Naive B cell (primary cell): ENCODE results near the gene SGMS1. TPM values are rescaled to one million over a fixed set of nuclear protein-coding genes. Genes with fewer than 3 reads are reported as not detected.

Experiments
- ATAC-seq, 2 donors: fragments of 150-1000 bp; cut with Tn5 transposase; 2 replicates each; pipeline ENCODE4 v1.10.0; 2021; ENCODE audit warnings: low read depth in 2 of 2, mild to moderate bottlenecking in 2 of 2, moderate library complexity in 2 of 2
- DNase-seq: peaks from one replicate; pipeline ENCODE4 v3.0.0; 2022
- H3K27ac Mint-ChIP-seq, 6 donors: one replicate each; pipeline ENCODE4 v1.8.0; 2020 to 2022; ENCODE audit warnings: mild to moderate bottlenecking in 6 of 6, mixed read lengths in 6 of 6, moderate library complexity in 5 of 6, inconsistent platforms in 2 of 6
- H3K27me3 Mint-ChIP-seq, 3 donors: one replicate each; pipeline ENCODE4 v1.8.0; 2021 to 2022; ENCODE audit warnings: mixed read lengths in 3 of 3, mild to moderate bottlenecking in 1 of 3
- H3K36me3 Mint-ChIP-seq, 2 donors: one replicate each; pipeline ENCODE4 v1.8.0; 2020 to 2022; ENCODE audit warnings: mixed read lengths in 2 of 2, inconsistent platforms in 1 of 2, mild to moderate bottlenecking in 1 of 2
- H3K4me1 Mint-ChIP-seq, 3 donors: one replicate each; pipeline ENCODE4 v1.8.0; 2020 to 2022; ENCODE audit warnings: mixed read lengths in 3 of 3, inconsistent platforms in 1 of 3, mild to moderate bottlenecking in 1 of 3, moderate library complexity in 1 of 3
- H3K4me3 Mint-ChIP-seq, 8 donors: one replicate each; pipeline ENCODE4 v1.8.0; 2020 to 2022; ENCODE audit warnings: mild to moderate bottlenecking in 8 of 8, mixed read lengths in 8 of 8, moderate library complexity in 8 of 8, inconsistent platforms in 2 of 8
- H3K9me3 Mint-ChIP-seq, 7 donors: one replicate each; pipeline ENCODE4 v1.8.0; 2020 to 2022; ENCODE audit warnings: mixed read lengths in 7 of 7, mild to moderate bottlenecking in 5 of 7, inconsistent platforms in 2 of 7, moderate library complexity in 1 of 7
- polyA plus RNA-seq, 6 donors: library from polyadenylated mRNA; unstranded; fragments of 300-500 nt; fragmentation: Illumina TruSeq; gene quantifications; one replicate each; pipeline ENCODE4 v1.2.3, GENCODE V29; 2021; ENCODE audit warnings: low read depth in 6 of 6

SGMS1 gene
- polyA plus RNA-seq, 6 donors from 2014 or later: 14.2 to 21.7 (median 16.7) TPM

DNA sequence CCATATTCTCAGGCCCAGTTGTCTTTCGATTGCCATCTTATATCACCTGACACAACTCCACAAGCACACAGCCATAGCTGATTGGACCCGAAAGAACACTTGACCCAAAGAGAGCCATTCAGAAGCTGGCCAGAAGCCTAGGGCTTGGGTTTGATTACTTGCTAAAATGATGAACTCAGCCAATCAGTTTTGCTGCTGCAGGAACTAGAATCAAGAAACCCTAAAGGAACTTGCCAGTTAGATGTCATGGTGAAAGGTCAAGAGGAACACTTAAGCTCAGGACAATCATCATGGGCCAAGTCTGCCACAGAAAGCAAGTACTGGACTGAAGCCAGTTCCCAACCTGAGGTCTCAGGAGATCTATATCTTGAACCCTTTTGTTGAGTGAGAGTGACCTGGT is 150.0 kb downstream of the SGMS1 start:
- DNase-seq: no peak
- H3K27me3 Mint-ChIP-seq: no peaks in the 10 kb centered on the region

DNA sequence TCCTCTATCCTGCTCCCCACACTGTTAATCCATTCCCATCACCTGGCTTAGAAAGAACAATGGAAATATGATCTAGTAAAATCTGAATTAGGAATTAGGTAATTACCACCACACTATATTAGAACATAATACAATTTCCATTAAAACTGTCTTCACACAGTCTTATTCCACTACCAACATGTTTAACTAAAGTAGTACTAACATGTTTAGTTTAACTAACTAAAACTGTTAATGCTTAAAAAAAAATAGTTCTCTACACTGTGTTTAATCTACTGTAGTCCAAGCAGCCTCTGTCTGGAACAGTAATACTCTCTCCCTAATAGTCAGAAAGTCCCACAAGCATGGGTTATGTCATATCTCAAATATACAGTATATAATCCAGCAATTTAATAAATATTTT is 150.8 kb downstream of the SGMS1 start:
- Mint-ChIP-seq H3K4me3 (no peak overlapping the region), H3K27me3 (no peaks in the 10 kb centered on the region), H3K36me3 (peaks cover 10 to 18% of the 10 kb centered on the region in 2 donors), H3K9me3 (peaks cover 0 to 17% (median 11%) of the 10 kb centered on the region in 7 donors), H3K4me1 (peaks cover 20 to 29% (median 25%) of the 10 kb centered on the region in 3 donors), H3K27ac (peak overlapping the region in 1 of 6 donors; percentile 47)
- no peak for ATAC-seq
- no peak for DNase-seq

More for the DNA sequence above, 150.0 kb downstream of the SGMS1 start:
- peaks cover 0 to 22% (median 14%) of the 10 kb centered on the region in 7 donors for H3K9me3 Mint-ChIP-seq
- no peak overlapping the region for H3K4me3 Mint-ChIP-seq
- ATAC-seq: no peak
- peaks cover 17 to 19% of the 10 kb centered on the region in 2 donors for H3K36me3 Mint-ChIP-seq
- peaks cover 18 to 28% (median 20%) of the 10 kb centered on the region in 3 donors for H3K4me1 Mint-ChIP-seq
- peak overlapping the region in 1 of 6 donors; percentile 42 for H3K27ac Mint-ChIP-seq

DNA sequence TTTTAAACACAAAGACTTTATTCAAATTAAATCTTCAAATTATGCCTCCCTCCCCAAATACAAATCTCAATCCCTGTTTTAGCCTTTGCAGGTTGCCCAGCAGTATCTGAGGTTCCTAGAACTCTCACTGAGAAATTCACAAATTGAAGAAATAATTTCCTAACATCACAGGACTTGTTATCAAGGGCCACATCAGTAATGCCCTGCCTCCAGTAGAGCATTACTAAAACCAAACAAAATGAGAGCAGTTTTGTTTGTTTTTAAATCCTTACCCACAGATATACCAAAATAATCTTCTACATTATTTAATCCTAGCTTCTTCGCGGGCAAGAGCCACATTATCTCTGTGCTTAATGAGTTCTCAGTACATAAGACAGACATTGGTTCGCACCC is 152.2 kb downstream of the SGMS1 start:
- peaks cover 25 to 40% (median 33%) of the 10 kb centered on the region in 3 donors for H3K4me1 Mint-ChIP-seq
- DNase-seq: no peak
- no peak for ATAC-seq
- peaks cover 0 to 5% (median 0%) of the 10 kb centered on the region in 7 donors for H3K9me3 Mint-ChIP-seq
- H3K27ac Mint-ChIP-seq: no peak overlapping the region
- H3K36me3 Mint-ChIP-seq: peaks cover 0 to 4% of the 10 kb centered on the region in 2 donors
- no peak overlapping the region for H3K4me3 Mint-ChIP-seq
- H3K27me3 Mint-ChIP-seq: no peaks in the 10 kb centered on the region

DNA sequence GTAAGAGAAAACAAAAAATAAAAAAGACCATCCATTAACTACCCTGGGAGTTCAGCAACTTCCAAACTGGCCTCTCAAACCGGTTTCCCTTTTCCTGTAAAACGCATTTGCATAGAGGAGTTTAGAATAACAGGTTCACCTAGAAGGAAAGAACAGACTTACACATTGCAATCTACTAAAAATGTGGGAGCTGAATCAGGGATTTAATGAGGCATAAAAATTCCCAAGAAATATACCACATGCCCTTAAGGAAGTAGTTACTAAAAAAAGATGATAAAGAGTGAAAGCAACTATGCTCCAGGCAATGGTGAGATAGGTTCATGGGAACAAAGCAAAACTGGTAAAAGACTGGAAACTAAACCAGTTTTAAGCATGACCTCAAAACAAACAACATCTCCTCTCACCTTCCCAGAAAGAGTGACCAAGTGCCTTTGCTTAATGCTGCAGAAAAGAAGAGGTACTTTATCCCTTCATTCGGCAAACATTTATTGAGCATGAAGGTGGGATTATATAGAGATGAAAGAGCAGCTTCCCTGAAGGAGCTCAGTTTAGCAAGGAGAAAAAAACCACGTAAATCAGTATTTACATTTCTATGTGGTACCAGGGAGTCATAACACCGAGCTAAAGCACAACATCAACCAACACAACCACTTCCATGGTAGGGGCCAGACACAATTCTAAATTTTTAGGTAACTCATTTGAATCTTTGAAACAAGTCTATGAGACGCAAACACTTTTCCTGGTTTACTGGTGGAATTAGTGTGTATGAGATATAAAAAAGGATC is 152.8 kb downstream of the SGMS1 start:
- H3K4me1 Mint-ChIP-seq: peaks cover 25 to 40% (median 35%) of the 10 kb centered on the region in 3 donors
- ATAC-seq (no peak), DNase-seq (no peak)
- H3K9me3 Mint-ChIP-seq: peaks cover 0 to under 1% (median 0%) of the 10 kb centered on the region in 7 donors
- H3K4me3 Mint-ChIP-seq: no peak overlapping the region
- H3K27ac Mint-ChIP-seq: peak overlapping the region in 2 of 6 donors; percentile 13 to 16
- peaks cover 0 to 4% of the 10 kb centered on the region in 2 donors for H3K36me3 Mint-ChIP-seq
- no peaks in the 10 kb centered on the region for H3K27me3 Mint-ChIP-seq

DNA sequence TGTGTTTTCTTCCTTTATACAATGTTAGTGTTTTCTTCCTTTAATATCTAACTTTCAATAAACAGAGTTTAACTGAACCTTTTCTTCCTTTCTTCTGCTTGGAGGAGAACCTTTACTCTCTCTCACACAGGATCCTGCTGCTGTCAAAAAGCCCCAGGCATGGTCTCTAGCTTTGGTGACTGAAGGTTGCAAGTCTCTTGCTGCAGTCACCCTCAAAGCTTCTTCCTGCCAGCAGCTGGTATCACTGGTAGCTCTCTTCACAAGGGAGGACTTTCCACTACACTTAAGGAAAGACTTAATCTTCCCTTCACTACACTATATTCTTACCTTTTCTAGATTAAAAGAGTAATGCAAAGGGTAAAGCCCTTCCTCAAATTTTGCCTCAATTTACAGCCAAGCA is 153.4 kb downstream of the SGMS1 start:
- DNase-seq: no peak
- peak overlapping the region in 2 of 8 donors; percentile 3 to 58 for H3K4me3 Mint-ChIP-seq
- peaks cover 0 to 11% of the 10 kb centered on the region in 2 donors for H3K36me3 Mint-ChIP-seq
- no peak for ATAC-seq
- peaks cover 0 to 1% (median 0%) of the 10 kb centered on the region in 7 donors for H3K9me3 Mint-ChIP-seq
- H3K4me1 Mint-ChIP-seq: peaks cover 25 to 40% (median 36%) of the 10 kb centered on the region in 3 donors
- H3K27me3 Mint-ChIP-seq: no peaks in the 10 kb centered on the region
- peak overlapping the region in 2 of 6 donors; percentile 17 to 66 for H3K27ac Mint-ChIP-seq

DNA sequence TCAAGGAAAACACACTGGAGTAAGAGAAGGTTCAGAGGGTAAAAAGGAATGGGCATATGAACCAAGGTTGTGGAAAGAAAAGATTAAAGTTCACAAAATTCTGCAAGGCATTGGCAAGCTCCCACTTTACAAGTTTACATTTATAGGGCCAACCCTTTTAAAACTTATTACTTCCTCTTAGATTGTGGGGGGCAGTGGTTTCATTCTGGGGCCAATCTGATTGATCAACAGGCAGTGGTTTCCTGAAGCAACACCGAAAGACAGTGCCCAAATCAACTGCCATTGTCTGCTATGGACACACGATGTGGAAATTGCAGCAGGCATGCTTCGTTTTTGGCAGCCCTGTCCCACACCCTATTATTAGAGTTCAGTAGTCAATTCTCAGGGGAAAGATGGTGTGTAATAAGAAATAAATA is 154.0 kb downstream of the SGMS1 start:
- peak overlapping the region in 2 of 8 donors; percentile 3 to 72 for H3K4me3 Mint-ChIP-seq
- no peak for DNase-seq
- peaks cover 0 to 2% (median 0%) of the 10 kb centered on the region in 7 donors for H3K9me3 Mint-ChIP-seq
- H3K36me3 Mint-ChIP-seq: peaks cover 0 to 16% of the 10 kb centered on the region in 2 donors
- H3K27ac Mint-ChIP-seq: no peak overlapping the region
- peaks cover 25 to 40% (median 36%) of the 10 kb centered on the region in 3 donors for H3K4me1 Mint-ChIP-seq
- H3K27me3 Mint-ChIP-seq: no peaks in the 10 kb centered on the region
- ATAC-seq: no peak

DNA sequence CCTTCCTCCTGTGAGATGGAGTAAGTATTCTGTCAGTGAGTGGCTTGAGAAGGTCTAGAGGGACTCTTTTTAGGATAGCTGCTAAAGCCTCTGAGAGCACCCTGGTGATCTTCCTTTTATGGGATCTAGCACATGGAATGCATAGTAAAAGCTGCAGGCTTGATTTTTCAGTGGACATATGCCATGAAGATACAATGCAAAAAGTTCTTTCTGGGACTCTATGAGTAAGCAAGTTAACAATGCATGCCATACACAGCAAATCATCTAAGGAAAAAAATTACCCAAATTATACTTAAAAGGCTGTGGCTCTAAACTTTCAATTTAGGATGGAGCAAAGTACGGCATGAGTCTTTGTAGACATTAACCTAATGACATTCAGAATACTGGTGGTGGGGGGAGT is 154.5 kb downstream of the SGMS1 start:
- no peak overlapping the region for H3K4me3 Mint-ChIP-seq
- H3K27ac Mint-ChIP-seq: no peak overlapping the region
- DNase-seq (no peak), ATAC-seq (no peak)
- H3K27me3 Mint-ChIP-seq: no peaks in the 10 kb centered on the region
- H3K4me1 Mint-ChIP-seq: peaks cover 25 to 44% (median 36%) of the 10 kb centered on the region in 3 donors
- peaks cover 0 to 2% (median 0%) of the 10 kb centered on the region in 7 donors for H3K9me3 Mint-ChIP-seq
- H3K36me3 Mint-ChIP-seq: peaks cover 0 to 16% of the 10 kb centered on the region in 2 donors

DNA sequence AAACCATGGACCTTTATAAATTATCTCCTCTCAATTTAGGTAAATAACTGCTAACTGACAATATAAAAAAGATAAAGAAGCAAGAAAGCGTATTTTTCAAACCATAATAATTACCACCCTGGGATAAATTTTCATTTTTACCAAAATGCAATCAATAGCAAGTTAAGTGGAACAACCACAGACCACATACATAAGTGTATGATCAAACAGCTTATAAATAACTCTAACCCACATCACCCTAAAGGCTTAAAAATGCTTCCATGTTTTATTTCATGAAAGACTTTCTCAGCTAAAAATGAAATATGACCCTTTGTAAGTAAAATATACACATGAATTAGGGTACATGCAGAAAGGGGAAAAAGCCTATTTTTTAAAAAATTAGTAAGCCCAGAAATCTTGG is 156.5 kb downstream of the SGMS1 start:
- peaks cover 0 to 27% of the 10 kb centered on the region in 2 donors for H3K36me3 Mint-ChIP-seq
- DNase-seq (no peak), ATAC-seq (no peak)
- H3K4me1 Mint-ChIP-seq: peaks cover 31 to 53% (median 35%) of the 10 kb centered on the region in 3 donors
- peaks cover 0 to 2% (median 0%) of the 10 kb centered on the region in 7 donors for H3K9me3 Mint-ChIP-seq
- no peak overlapping the region for H3K27ac Mint-ChIP-seq
- H3K4me3 Mint-ChIP-seq: no peak overlapping the region
- no peaks in the 10 kb centered on the region for H3K27me3 Mint-ChIP-seq

DNA sequence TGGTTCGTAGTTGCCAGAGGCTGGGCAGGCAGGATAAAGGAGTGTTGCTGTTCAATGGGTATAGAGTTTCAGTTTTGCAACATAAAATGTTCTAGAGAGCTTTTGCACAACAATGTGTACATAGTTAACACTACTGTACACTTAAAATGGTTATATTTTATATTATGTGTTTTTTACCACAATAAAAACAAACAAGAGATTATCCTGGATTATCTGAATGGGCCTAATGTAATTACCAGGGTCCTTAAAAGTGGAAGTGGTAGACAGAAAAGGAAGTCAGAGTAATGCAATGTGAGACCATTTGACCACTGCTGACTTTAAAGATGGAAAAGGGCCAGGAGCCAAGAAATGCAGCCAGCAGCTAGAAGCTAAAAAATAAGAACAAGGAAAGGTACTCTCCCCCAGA is 159.7 kb downstream of the SGMS1 start:
- Mint-ChIP-seq H3K9me3 (peaks cover 0 to 2% (median 0%) of the 10 kb centered on the region in 7 donors), H3K27me3 (no peaks in the 10 kb centered on the region), H3K27ac (peak overlapping the region in 1 of 6 donors; percentile 3), H3K4me3 (no peak overlapping the region), H3K4me1 (peaks cover 13 to 29% (median 19%) of the 10 kb centered on the region in 3 donors), H3K36me3 (peaks cover 11 to 39% of the 10 kb centered on the region in 2 donors)
- DNase-seq (no peak), ATAC-seq (no peak)

DNA sequence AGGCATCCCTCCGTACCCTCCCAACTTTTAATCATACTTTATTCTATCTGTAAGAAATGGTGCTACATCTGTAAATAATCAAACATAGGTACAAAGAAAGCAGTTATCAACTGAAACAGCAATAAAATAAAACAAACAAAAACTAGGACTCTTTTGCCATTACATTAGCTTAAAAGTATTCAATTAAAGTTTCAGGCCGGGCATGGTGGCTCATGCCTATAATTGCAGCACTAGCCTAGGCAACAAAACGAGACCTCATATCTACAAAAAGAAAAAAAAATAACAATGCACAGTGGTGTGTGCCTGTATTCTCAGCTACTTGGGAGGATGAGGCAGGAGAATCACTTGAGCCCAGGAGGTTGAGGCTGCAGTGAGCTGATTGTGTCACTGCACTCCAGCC is 161.9 kb downstream of the SGMS1 start:
- peaks cover 0 to 2% (median 0%) of the 10 kb centered on the region in 7 donors for H3K9me3 Mint-ChIP-seq
- H3K4me1 Mint-ChIP-seq: peaks cover 5 to 17% (median 6%) of the 10 kb centered on the region in 3 donors
- no peaks in the 10 kb centered on the region for H3K27me3 Mint-ChIP-seq
- no peak overlapping the region for H3K27ac Mint-ChIP-seq
- H3K36me3 Mint-ChIP-seq: peaks cover 18 to 45% of the 10 kb centered on the region in 2 donors
- no peak for ATAC-seq
- no peak overlapping the region for H3K4me3 Mint-ChIP-seq
- DNase-seq: no peak

DNA sequence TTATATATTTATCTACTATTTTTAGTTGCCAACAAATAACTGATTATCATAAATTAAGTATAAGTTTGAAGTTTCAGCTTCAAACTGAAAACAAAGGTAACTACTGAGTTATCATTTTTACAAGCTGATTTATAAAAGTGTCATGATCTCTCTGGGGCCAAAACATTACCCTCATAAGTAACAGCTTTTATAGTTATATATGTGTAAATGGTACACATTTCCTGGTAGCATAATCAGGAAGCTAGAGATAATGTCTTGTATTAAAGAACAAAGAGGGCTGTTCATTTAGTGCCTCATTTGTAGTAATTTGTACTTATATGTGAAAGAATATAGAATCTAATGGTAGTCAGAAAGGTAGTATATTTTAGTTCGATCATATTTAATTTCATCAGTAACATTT is 162.6 kb downstream of the SGMS1 start:
- peaks cover 7 to 22% (median 9%) of the 10 kb centered on the region in 3 donors for H3K4me1 Mint-ChIP-seq

DNA sequence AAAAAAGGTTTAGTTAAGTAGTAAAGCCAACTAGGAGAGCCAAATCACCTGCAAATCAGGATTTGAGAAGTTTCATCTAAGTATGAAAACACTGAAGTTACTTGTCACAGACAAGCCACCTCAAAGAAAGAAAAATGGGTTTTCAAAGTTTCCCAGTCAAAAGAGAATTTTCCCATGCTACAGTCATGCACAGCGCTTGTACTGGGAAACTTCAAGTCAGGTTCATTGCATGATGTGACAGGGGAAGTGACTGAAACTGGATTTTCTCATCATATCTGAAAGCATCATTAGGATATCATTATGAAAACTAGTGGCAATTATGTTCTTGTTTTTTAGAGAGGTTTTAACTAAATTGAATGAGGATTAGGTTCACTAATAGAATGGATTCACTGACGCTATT is 167.0 kb downstream of the SGMS1 start:
- H3K36me3 Mint-ChIP-seq: peaks cover 18% of the 10 kb centered on the region in 2 donors

More for the DNA sequence above, 162.6 kb downstream of the SGMS1 start:
- H3K4me3 Mint-ChIP-seq: no peak overlapping the region
- ATAC-seq (no peak), DNase-seq (no peak)
- H3K9me3 Mint-ChIP-seq: peaks cover 0 to 2% (median 0%) of the 10 kb centered on the region in 7 donors
- peaks cover 18 to 42% of the 10 kb centered on the region in 2 donors for H3K36me3 Mint-ChIP-seq
- H3K27ac Mint-ChIP-seq: no peak overlapping the region
- no peaks in the 10 kb centered on the region for H3K27me3 Mint-ChIP-seq

DNA sequence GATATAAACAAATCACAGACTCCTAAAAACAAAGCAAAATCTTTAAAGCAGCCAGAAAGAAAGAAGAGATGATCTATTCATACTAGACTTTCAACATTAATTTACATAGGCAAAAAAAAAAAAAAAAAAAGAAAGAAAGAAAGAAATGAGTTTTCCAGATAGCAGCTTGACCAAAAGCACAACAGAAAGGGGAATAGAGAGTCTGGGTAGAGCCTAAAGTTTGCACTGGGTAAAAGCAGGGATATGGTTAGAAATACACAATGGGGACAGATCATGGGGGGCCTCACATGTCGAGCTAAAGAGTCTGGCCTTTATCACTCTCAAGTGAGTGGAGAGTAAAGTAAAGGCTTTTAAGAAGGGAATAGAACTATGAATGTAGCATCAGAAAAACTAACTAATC is 169.8 kb downstream of the SGMS1 start:
- H3K4me3 Mint-ChIP-seq: peak overlapping the region in 2 of 8 donors; percentile 21 to 30
- no peaks in the 10 kb centered on the region for H3K27me3 Mint-ChIP-seq
- H3K36me3 Mint-ChIP-seq: peaks cover 6 to 7% of the 10 kb centered on the region in 2 donors
- H3K27ac Mint-ChIP-seq: peak overlapping the region in 2 of 6 donors; percentile 29 to 47
- H3K4me1 Mint-ChIP-seq: peaks cover 47 to 54% (median 50%) of the 10 kb centered on the region in 3 donors
- no peak for DNase-seq
- H3K9me3 Mint-ChIP-seq: no peaks in the 10 kb centered on the region
- no peak for ATAC-seq

More for the DNA sequence above, 167.0 kb downstream of the SGMS1 start:
- Mint-ChIP-seq H3K4me3 (no peak overlapping the region), H3K4me1 (peaks cover 34 to 44% (median 39%) of the 10 kb centered on the region in 3 donors), H3K27me3 (no peaks in the 10 kb centered on the region), H3K27ac (peak overlapping the region in 2 of 6 donors; percentile 53 to 56), H3K9me3 (no peaks in the 10 kb centered on the region)
- ATAC-seq (no peak), DNase-seq (no peak)
